Tibial artery (tissue), 4 donors: Measurements from ENCODE around the gene PKD2L1.

Experiments
- DNase-seq, 2 donors: peaks; one replicate each; pipeline ENCODE4 v3.0.0-alpha.2; 2019
- H3K27ac ChIP-seq, 2 donors: fragments of 200-600 bp; sonication (generic) in 1 of 2; 1 replicate in 1 of 2; 2 replicates in 1 of 2; pipeline ENCODE4 v1.5.1; 2018 to 2019; ENCODE audit warnings: mild to moderate bottlenecking in 1 of 2
- H3K27me3 ChIP-seq, 2 donors: fragments of 200-600 bp; sonication (generic) in 1 of 2; one replicate each; pipeline versions ENCODE4 v1.5.1 to v1.6.0; 2016 to 2019
- H3K36me3 ChIP-seq, 3 donors: fragments of 200-600 bp; sonication (generic) in 2 of 3; one replicate each; pipeline ENCODE4 v1.5.1; 2016 to 2019; ENCODE audit warnings: mild to moderate bottlenecking in 2 of 3
- H3K4me1 ChIP-seq, 4 donors: fragments of 200-600 bp; sonication (generic) in 2 of 4; 1 replicate in 3 of 4; 2 replicates in 1 of 4; pipeline ENCODE4 v1.5.1; 2016 to 2019
- H3K4me3 ChIP-seq, 2 donors: fragments of 200-600 bp; sonication (generic) in 1 of 2; 1 replicate in 1 of 2; 2 replicates in 1 of 2; pipeline ENCODE4 v1.5.1; 2018 to 2019; ENCODE audit warnings: mild to moderate bottlenecking in 2 of 2
- H3K9me3 ChIP-seq, 3 donors: fragments of 200-600 bp; sonication (generic) in 1 of 3; one replicate each; pipeline ENCODE4 v1.5.1; 2016 to 2019
- CTCF ChIP-seq, 2 experiments: fragments of 200-600 bp in 1 of 2; fragments of 450-650 bp in 1 of 2; IDR thresholded peaks; one replicate each; pipeline ENCODE4 v1.5.1; 2017 to 2019; ENCODE audit warnings: antibody characterized with exemption in 2 of 2, mild to moderate bottlenecking in 1 of 2, moderate library complexity in 1 of 2
- intact Hi-C: fragments of 100-400 bp; cut with DNase I; formaldehyde crosslinking; loops from one replicate; pipeline ENCODE4 v1.15.0; 2023; ENCODE audit warnings: low total_unique reads

Gene PKD2L1

DNA sequence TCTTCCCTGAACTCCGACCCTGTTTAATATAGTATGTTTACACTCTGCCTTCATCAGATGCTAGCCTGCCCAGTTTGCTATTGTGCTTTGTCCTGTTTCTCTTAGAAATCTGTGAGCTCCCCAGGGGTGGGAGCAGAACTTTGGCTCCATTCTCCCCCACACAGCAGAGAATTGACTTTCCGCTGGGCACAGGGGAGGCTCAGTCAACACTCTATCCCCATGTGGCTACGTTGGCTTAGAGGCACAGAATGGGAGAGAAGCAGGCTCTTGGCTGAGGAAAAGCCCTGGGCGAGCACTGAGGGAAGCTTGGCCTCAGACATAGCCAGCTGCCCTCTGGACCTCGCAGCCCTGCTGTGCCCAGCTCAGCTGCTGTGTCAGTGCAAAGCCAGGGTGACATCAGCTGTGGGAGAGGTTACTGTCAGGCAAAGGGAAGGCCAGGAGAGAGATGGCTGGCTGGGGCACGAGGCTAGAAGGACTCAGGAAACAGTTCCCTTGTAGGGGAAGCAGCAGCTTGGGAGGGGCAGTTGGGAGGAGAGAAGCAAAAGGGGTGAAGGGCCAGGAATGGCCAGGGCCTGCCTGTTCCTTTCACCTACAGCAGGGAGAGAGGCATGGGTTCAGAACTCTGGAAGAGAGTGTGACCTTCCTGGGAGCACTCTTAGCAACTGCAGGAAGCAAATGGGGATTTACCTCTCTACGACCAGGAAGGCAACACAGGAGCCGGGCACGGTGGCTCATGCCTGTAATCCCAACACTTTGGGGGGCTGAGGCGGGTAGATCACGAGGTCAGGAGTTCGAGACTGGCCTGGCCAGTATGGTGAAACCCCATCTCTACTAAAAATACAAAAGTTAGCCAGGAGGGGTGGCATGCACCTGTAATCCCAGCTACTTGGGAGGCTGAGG lies 11.2 kb upstream of the PKD2L1 start:
- intact Hi-C loops = no loop called here
- Histone ChIP-seq H3K27me3 (peaks cover 0 to 11% of the 10 kb centered on the region in 2 donors), H3K4me1 (peaks cover 0 to 15% (median 1%) of the 10 kb centered on the region in 4 donors), H3K9me3 (no peaks in the 10 kb centered on the region), H3K36me3 (no peaks in the 10 kb centered on the region), H3K4me3 (no peak overlapping the region), H3K27ac (no peak overlapping the region)
- DNase-seq = peak; percentile 36 to 81
- no peak for TF ChIP-seq CTCF (IDR thresholded peaks at IDR 0.05)

GRCh38 chr10:100339236-100339635 lies 9.2 kb upstream of the PKD2L1 start:
- H3K4me3 ChIP-seq = no peak overlapping the region
- DNase-seq = no peak
- H3K4me1 ChIP-seq = peaks cover 0 to 9% (median 0%) of the 10 kb centered on the region in 4 donors
- H3K36me3 ChIP-seq = no peaks in the 10 kb centered on the region
- no peaks in the 10 kb centered on the region for H3K9me3 ChIP-seq
- intact Hi-C loops = loop anchor here (1.0 to 5.0 kb wide), 2 partner anchors 94 to 178 kb away; partner anchors contain the start of gene SEC31B
- H3K27ac ChIP-seq = no peak overlapping the region
- no peak for TF ChIP-seq CTCF (IDR thresholded peaks at IDR 0.05)
- peaks cover 0 to 14% of the 10 kb centered on the region in 2 donors for H3K27me3 ChIP-seq

- H3K4me1 ChIP-seq = peaks cover 0 to 9% (median 0%) of the 10 kb centered on the region in 4 donors
- H3K4me3 ChIP-seq = no peak overlapping the region
- DNase-seq = peak; percentile 76 to 78
- no peak overlapping the region for H3K27ac ChIP-seq
- no peaks in the 10 kb centered on the region for H3K9me3 ChIP-seq
- intact Hi-C loops = loop anchor here (1.0 to 5.0 kb wide), 2 partner anchors 95 to 179 kb away; partner anchors contain the start of gene SEC31B
- peaks cover 0 to 18% of the 10 kb centered on the region in 2 donors for H3K27me3 ChIP-seq
- no peaks in the 10 kb centered on the region for H3K36me3 ChIP-seq
- TF ChIP-seq CTCF (IDR thresholded peaks at IDR 0.05) = peak; percentile 91 to 93
Measured at GRCh38 chr10:100338434-100339036, 8.5 kb upstream of the PKD2L1 start.

- no peak for TF ChIP-seq CTCF (IDR thresholded peaks at IDR 0.05)
- H3K4me3 ChIP-seq = no peak overlapping the region
- no peaks in the 10 kb centered on the region for H3K36me3 ChIP-seq
- H3K27me3 ChIP-seq = peaks cover 0 to 40% of the 10 kb centered on the region in 2 donors
- DNase-seq = no peak
- intact Hi-C loops = loop anchor here (5.0 kb wide), 1 partner anchor 183 kb away; the partner anchor contains the start of gene SEC31B
- H3K4me1 ChIP-seq = no peaks in the 10 kb centered on the region
- H3K9me3 ChIP-seq = no peaks in the 10 kb centered on the region
- no peak overlapping the region for H3K27ac ChIP-seq
Measured at GRCh38 chr10:100334762-100335161, 4.7 kb upstream of the PKD2L1 start.

- H3K9me3 ChIP-seq = no peaks in the 10 kb centered on the region
- H3K4me1 ChIP-seq = no peaks in the 10 kb centered on the region
- DNase-seq = no peak
- no peak overlapping the region for H3K27ac ChIP-seq
- no peak for TF ChIP-seq CTCF (IDR thresholded peaks at IDR 0.05)
- intact Hi-C loops = no loop called here
- H3K27me3 ChIP-seq = peaks cover 0 to 46% of the 10 kb centered on the region in 2 donors
- no peak overlapping the region for H3K4me3 ChIP-seq
- H3K36me3 ChIP-seq = no peaks in the 10 kb centered on the region
Measured at GRCh38 chr10:100333661-100334440, 3.8 kb upstream of the PKD2L1 start.
